MM.1S (cell line): ENCODE results near the gene NINL.

Experiments
- EZH2phosphoT487 ChIP-seq: fragments of 300-600 bp; sonication (generic); IDR thresholded peaks from 2 replicates; pipeline ENCODE4 v1.6.1; 2018; ENCODE audit warnings: antibody characterized with exemption, low read length
- TF ChIP-seq, protein P1 (sequence below): fragments of 300-600 bp; sonication (generic); IDR thresholded peaks from 2 replicates; pipeline ENCODE4 v1.5.1; 2016; ENCODE audit warnings: antibody characterized with exemption, low read length, mixed read lengths

GRCh38 chr20:25592135-25592852 is 7.0 kb upstream of the NINL start:
- TF ChIP-seq, protein P1, sequence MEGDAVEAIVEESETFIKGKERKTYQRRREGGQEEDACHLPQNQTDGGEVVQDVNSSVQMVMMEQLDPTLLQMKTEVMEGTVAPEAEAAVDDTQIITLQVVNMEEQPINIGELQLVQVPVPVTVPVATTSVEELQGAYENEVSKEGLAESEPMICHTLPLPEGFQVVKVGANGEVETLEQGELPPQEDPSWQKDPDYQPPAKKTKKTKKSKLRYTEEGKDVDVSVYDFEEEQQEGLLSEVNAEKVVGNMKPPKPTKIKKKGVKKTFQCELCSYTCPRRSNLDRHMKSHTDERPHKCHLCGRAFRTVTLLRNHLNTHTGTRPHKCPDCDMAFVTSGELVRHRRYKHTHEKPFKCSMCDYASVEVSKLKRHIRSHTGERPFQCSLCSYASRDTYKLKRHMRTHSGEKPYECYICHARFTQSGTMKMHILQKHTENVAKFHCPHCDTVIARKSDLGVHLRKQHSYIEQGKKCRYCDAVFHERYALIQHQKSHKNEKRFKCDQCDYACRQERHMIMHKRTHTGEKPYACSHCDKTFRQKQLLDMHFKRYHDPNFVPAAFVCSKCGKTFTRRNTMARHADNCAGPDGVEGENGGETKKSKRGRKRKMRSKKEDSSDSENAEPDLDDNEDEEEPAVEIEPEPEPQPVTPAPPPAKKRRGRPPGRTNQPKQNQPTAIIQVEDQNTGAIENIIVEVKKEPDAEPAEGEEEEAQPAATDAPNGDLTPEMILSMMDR, result no peak
- no peak for TF ChIP-seq EZH2phosphoT487
